ENCODE results near the gene TICRR. TPM values are rescaled to one million over a fixed set of nuclear protein-coding genes. Genes with fewer than 3 reads are reported as not detected.

The TICRR gene
- total and polyA plus RNA-seq, 2 of the 13 experiments (the other 11 are each of a cell fraction or from before 2014, with no cell fraction given), result 4.1 to 14.3 TPM

DNA sequence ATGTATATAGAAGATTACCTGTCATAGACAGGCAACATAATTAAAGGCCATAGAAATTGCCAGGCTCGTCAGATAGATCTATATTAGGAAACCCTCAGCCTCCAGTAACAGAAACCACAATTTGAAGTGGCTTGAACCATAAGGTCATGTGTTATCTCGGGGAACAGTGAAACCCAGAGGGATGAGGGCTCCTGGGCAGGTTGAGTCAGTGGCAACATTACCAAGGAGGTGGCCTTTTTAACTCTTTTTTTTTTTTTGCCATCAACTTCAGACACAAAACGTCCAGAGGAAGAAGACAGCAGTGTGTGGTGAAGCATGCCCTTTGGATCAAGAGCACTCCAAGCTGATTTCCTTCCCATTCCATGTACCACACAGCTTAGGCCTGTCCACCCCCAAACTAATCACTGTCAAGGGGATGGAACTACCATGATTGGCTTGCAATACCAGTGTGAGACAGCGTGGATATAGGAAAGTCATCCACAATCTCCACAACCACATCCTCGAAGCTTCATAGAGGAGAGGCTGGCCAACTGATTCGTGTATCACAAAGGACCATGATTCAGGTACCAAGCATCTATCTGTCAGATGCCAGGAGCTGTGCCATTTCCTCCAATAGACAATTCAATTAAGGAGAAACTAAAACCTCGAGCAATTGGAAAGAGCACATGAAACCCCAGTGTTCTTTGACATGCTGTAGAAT lies 81.0 kb downstream of the TICRR start:
- ATAC-seq, result no peak
- intact Hi-C loops (cut with micrococcal nuclease; ENCODE audit: unreplicated experiment) (no loop called here), in situ Hi-C loops (cut with HindIII; ENCODE audit: extremely low pct_ligation_motif_present, low pct_unique_long_range_greater_than_20kb) (no loop called here)
- no peaks in the 10 kb centered on the region for H3K36me3 ChIP-seq (replicated peaks in 1 of 2; ENCODE audit: control insufficient read depth in 1 of 2, insufficient read depth in 2 of 2, low read length in 2 of 2)
- peak overlapping the region in 1 of 3 experiments; percentile 66; a peak in 1 of 6 replicates for H3K4me3 ChIP-seq (replicated peaks in 1 of 3; ENCODE audit: insufficient read depth in 1 of 3, low read depth in 2 of 3, low read length in 3 of 3)
- no peak for FAIRE-seq
- H3K27ac ChIP-seq (ENCODE audit: extremely low read length, insufficient read depth, low read length), result no peak overlapping the region
- POLR2A ChIA-PET, result no interaction called here
- 16% methylated on average over 7 of the region's 7 CpGs for WGBS (ENCODE audit: low lambda C conversion rate)
- peaks cover 0 to 2% of the 10 kb centered on the region in 2 experiments; a peak in 1 of 5 replicates for H3K27me3 ChIP-seq (ENCODE audit: control insufficient read depth in 1 of 2, insufficient read depth in 2 of 2, low read length in 2 of 2)
- H4K20me1 ChIP-seq (ENCODE audit: insufficient read depth, low read length), result no peaks in the 10 kb centered on the region
- BruUV-seq (replicated peaks), result no TSS peak
- peak overlapping the region; percentile 100 for H3K4me2 ChIP-seq (ENCODE audit: low read depth, low read length)
- H3K4me1 ChIP-seq (ENCODE audit: insufficient read depth, low read length), result peaks cover 31% of the 10 kb centered on the region
- H3K79me2 ChIP-seq (ENCODE audit: insufficient read depth, low read length), result no peaks in the 10 kb centered on the region
- CTCF ChIA-PET (ENCODE audit: low intra/inter-chr PET ratio, low total read pairs), result no interaction called here
- no peak overlapping the region for H3K9ac ChIP-seq (ENCODE audit: insufficient read depth, low read depth, low read length)
- H2AFZ ChIP-seq (ENCODE audit: low read length), result no peak overlapping the region
- no peak for DNase-seq (ENCODE audit: low spot score)
- H3K9me3 ChIP-seq (ENCODE audit: low read length), result no peaks in the 10 kb centered on the region
- no peak for TF ChIP-seq ZNF7 (CRISPR knock-in tag; IDR thresholded peaks at IDR 0.05)
- no peak for TF ChIP-seq PPARG (CRISPR knock-in tag; conservative IDR thresholded peaks at IDR 0.05)
- no peak for TF ChIP-seq SAP130 (CRISPR knock-in tag; IDR thresholded peaks at IDR 0.05; ENCODE audit: low read depth)
- TF ChIP-seq TOPORS (CRISPR knock-in tag; IDR thresholded peaks at IDR 0.05), result no peak
- TF ChIP-seq ZFP36L2 (CRISPR knock-in tag; IDR thresholded peaks at IDR 0.05), result no peak
- TF ChIP-seq ZEB1 (IDR thresholded peaks at IDR 0.05; ENCODE audit: insufficient replicate concordance, low read depth), result no peak
- no peak for TF ChIP-seq ZNF552 (CRISPR knock-in tag; IDR thresholded peaks at IDR 0.05; ENCODE audit: borderline replicate concordance)
- TF ChIP-seq, protein P1, sequence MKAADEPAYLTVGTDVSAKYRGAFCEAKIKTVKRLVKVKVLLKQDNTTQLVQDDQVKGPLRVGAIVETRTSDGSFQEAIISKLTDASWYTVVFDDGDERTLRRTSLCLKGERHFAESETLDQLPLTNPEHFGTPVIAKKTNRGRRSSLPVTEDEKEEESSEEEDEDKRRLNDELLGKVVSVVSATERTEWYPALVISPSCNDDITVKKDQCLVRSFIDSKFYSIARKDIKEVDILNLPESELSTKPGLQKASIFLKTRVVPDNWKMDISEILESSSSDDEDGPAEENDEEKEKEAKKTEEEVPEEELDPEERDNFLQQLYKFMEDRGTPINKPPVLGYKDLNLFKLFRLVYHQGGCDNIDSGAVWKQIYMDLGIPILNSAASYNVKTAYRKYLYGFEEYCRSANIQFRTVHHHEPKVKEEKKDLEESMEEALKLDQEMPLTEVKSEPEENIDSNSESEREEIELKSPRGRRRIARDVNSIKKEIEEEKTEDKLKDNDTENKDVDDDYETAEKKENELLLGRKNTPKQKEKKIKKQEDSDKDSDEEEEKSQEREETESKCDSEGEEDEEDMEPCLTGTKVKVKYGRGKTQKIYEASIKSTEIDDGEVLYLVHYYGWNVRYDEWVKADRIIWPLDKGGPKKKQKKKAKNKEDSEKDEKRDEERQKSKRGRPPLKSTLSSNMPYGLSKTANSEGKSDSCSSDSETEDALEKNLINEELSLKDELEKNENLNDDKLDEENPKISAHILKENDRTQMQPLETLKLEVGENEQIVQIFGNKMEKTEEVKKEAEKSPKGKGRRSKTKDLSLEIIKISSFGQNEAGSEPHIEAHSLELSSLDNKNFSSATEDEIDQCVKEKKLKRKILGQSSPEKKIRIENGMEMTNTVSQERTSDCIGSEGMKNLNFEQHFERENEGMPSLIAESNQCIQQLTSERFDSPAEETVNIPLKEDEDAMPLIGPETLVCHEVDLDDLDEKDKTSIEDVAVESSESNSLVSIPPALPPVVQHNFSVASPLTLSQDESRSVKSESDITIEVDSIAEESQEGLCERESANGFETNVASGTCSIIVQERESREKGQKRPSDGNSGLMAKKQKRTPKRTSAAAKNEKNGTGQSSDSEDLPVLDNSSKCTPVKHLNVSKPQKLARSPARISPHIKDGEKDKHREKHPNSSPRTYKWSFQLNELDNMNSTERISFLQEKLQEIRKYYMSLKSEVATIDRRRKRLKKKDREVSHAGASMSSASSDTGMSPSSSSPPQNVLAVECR (CRISPR knock-in tag; IDR thresholded peaks at IDR 0.05; ENCODE audit: borderline replicate concordance), result no peak
- TF ChIP-seq, protein P2, sequence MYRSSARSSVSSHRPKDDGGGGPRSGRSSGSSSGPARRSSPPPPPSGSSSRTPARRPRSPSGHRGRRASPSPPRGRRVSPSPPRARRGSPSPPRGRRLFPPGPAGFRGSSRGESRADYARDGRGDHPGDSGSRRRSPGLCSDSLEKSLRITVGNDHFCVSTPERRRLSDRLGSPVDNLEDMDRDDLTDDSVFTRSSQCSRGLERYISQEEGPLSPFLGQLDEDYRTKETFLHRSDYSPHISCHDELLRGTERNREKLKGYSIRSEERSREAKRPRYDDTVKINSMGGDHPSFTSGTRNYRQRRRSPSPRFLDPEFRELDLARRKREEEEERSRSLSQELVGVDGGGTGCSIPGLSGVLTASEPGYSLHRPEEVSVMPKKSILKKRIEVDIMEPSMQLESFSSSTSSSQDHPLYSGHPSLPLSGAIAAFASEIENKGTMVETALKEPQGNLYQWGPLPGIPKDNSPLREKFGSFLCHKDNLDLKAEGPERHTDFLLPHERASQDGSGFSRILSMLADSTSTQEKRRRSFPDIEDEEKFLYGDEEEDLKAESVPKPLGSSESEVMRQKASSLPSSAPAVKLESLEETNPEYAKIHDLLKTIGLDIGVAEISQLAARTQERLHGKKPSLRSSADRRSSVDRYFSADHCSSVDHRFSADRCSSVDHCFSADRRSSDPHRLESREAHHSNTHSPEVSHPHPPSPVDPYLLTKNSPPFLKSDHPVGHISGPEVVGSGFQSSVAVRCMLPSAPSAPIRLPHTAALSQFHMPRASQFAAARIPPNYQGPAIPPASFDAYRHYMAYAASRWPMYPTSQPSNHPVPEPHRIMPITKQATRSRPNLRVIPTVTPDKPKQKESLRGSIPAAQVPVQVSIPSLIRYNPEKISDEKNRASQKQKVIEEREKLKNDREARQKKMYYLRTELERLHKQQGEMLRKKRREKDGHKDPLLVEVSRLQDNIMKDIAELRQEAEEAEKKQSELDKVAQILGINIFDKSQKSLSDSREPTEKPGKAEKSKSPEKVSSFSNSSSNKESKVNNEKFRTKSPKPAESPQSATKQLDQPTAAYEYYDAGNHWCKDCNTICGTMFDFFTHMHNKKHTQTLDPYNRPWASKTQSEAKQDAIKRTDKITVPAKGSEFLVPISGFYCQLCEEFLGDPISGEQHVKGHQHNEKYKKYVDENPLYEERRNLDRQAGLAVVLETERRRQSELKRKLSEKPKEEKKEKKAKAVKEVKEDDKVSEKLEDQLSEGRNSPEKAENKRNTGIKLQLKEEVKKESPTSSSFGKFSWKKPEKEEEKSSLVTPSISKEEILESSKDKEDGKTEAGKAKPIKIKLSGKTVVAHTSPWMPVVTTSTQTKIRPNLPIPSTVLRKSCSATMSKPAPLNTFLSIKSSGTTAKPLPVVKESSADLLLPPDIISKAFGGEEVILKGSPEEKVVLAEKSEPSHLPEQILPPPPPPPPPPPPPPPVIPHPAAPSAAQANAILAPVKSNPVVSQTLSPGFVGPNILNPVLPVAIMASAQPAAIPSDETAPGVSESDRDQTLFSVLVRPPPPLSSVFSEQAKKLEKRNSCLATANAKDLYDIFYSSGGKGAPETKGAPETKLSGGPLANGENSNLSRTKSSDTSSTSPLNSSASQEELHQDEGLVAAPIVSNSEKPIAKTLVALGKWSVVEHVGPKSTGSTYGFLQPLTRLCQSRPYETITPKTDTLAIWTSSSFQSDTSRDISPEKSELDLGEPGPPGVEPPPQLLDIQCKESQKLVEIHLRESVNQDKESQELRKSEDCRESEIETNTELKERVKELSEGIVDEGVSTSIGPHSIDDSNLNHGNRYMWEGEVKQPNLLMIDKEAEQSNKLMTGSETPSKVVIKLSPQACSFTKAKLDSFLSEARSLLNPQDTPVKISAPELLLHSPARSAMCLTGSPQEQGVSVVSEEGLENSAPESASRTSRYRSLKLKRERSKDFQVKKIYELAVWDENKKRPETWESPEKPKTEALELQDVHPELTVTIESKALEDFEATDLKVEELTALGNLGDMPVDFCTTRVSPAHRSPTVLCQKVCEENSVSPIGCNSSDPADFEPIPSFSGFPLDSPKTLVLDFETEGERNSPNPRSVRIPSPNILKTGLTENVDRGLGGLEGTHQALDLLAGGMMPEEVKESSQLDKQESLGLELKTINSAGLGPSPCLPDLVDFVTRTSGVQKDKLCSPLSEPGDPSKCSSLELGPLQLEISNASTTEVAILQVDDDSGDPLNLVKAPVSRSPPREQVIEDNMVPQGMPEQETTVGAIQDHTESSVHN (CRISPR knock-in tag; IDR thresholded peaks at IDR 0.05), result no peak
